Activated CD4-positive, alpha-beta T cell treated with anti-CD3 and anti-CD28 coated beads, Interleukin-2, amount 10 ng/mL, durations not matched to agents 24 days and 14 days (primary cell): Measurements from ENCODE around the gene OR52I1. TPM values are rescaled to one million over a fixed set of nuclear protein-coding genes. Genes with fewer than 3 reads are reported as not detected.

Experiments used
- DNase-seq: peaks from one replicate; pipeline ENCODE4 v3.0.0; 2022
- H3K27ac Mint-ChIP-seq: one replicate; pipeline ENCODE4 v1.8.0; 2022; ENCODE audit warnings: mild to moderate bottlenecking, mixed read lengths
- H3K27me3 Mint-ChIP-seq: one replicate; pipeline ENCODE4 v1.8.0; 2022; ENCODE audit warnings: mixed read lengths
- H3K36me3 Mint-ChIP-seq: one replicate; pipeline ENCODE4 v1.8.0; 2022; ENCODE audit warnings: low read depth, mild to moderate bottlenecking, mixed read lengths
- H3K4me1 Mint-ChIP-seq: one replicate; pipeline ENCODE4 v1.8.0; 2021; ENCODE audit warnings: mixed read lengths
- H3K4me3 Mint-ChIP-seq: one replicate; pipeline ENCODE4 v1.8.0; 2022; ENCODE audit warnings: mild to moderate bottlenecking, moderate library complexity, mixed read lengths
- H3K9me3 Mint-ChIP-seq: one replicate; pipeline ENCODE4 v1.8.0; 2021; ENCODE audit warnings: mixed read lengths
- intact Hi-C: fragments of 100-400 bp; cut with micrococcal nuclease; formaldehyde crosslinking; loops from one replicate; pipeline ENCODE4 v1.15.1; 2023
- total RNA-seq: library from RNA; stranded (reverse); gene quantifications from 2 replicates; pipeline ENCODE4 v1.2.3, GENCODE V29; 2022

The OR52I1 gene
- total RNA-seq, 1 donor from 2014 or later: not detected

DNA sequence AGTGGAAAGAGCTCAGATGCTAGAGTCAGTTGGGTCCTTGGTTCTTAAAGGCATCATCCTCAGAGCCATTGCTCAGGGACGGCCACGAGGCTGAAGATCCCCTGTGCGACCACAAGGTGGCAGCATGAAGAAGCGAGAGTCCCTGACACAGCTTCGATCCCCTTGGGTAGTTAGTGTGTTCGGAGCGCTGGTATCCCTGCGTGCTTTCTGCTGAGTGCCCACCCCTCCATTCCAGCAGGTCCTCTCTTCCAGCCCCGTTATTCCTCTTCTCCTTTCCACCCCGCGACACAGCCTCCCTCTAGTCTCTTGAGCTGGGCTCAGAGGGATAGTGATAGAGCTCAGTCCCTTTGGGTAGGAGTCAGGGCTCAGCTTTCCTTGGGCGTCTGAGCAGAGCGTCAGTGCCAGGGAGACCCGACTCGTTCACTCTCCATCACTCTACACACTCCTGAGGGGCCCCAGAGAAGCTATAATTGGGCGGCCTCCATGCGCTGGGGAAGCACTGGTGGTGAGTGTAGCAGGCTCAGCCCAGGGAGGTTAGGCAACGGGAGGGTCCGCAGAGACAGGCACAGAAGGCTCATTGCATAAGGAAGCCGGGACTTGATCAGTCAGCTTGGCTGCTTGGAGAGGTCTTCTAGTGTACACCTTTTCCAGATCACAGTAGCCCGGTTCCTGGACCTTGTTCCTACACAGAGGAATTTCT lies 43.3 kb downstream of the OR52I1 start, which contains the start of gene OR51D1:
Gene OR51D1 (plus strand): TSS at position 516 of the 700 bp plus-strand sequence. CDS start 2,314 bp downstream, outside the sequence.
- Mint-ChIP-seq H3K27ac (no peak within 1 kb of the TSS), H3K4me3 (no peak within 1 kb of the TSS), H3K36me3 (no peaks in the 10 kb centered on the region), H3K4me1 (no peaks in the 10 kb centered on the region), H3K27me3 (no peaks in the 10 kb centered on the region), H3K9me3 (no peaks in the 10 kb centered on the region)
- intact Hi-C loops: loop anchor here (1.0 to 10.0 kb wide), 4 partner anchors 148 to 1168 kb away; partner anchors contain the start of gene OR52N2
- DNase-seq: peak; percentile 90

- Mint-ChIP-seq H3K36me3 (no peaks in the 10 kb centered on the region), H3K9me3 (no peaks in the 10 kb centered on the region), H3K4me1 (no peaks in the 10 kb centered on the region), H3K27ac (no peak overlapping the region), H3K27me3 (no peaks in the 10 kb centered on the region), H3K4me3 (no peak overlapping the region)
- intact Hi-C loops: loop anchor here (1.0 to 10.0 kb wide), 4 partner anchors 147 to 1167 kb away; partner anchors contain the start of gene OR52N2
- DNase-seq: no peak
Observed at GRCh38 chr11:4637662-4638047, 43.8 kb downstream of the OR52I1 start.

GRCh38 chr11:4639931-4640330 lies 46.1 kb downstream of the OR52I1 start:
- Mint-ChIP-seq H3K27me3 (peaks cover 5% of the 10 kb centered on the region), H3K36me3 (no peaks in the 10 kb centered on the region), H3K4me1 (no peaks in the 10 kb centered on the region), H3K27ac (no peak overlapping the region), H3K4me3 (no peak overlapping the region), H3K9me3 (no peaks in the 10 kb centered on the region)
- no peak for DNase-seq
- intact Hi-C loops: loop anchor here (10.0 kb wide), 2 partner anchors 145 to 1165 kb away; partner anchors contain the start of gene OR52N2

DNA sequence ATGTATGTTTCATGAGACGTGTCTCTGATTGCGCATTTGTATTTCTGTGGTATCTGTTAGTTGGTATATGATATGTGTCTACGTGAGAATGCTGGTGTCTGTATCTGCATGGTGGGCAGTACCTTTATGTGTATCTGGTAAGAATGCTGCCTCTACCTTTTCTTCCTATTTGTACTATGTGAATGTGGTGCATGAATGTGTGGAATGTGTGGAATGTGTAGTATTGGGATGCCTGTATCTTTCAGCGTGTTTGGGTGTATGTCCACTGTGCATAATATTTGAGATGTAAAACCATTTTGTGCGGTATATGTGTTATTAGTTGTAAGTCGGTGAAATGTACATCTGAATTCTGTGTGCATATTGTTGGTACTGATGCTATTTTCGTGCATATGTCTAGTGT lies 47.7 kb downstream of the OR52I1 start:
- no peaks in the 10 kb centered on the region for H3K36me3 Mint-ChIP-seq
- intact Hi-C loops: no loop called here

GRCh38 chr11:4642043-4642442 lies 48.2 kb downstream of the OR52I1 start:
- peaks cover 7% of the 10 kb centered on the region for H3K27me3 Mint-ChIP-seq

More for the DNA sequence above, 47.7 kb downstream of the OR52I1 start:
- H3K9me3 Mint-ChIP-seq: no peaks in the 10 kb centered on the region
- H3K4me1 Mint-ChIP-seq: no peaks in the 10 kb centered on the region
- peaks cover 7% of the 10 kb centered on the region for H3K27me3 Mint-ChIP-seq
- no peak overlapping the region for H3K4me3 Mint-ChIP-seq
- DNase-seq: no peak
- no peak overlapping the region for H3K27ac Mint-ChIP-seq

GRCh38 chr11:4643076-4643475 lies 49.2 kb downstream of the OR52I1 start:
- no peak overlapping the region for H3K27ac Mint-ChIP-seq
- DNase-seq: no peak
- no peak overlapping the region for H3K4me3 Mint-ChIP-seq
- H3K9me3 Mint-ChIP-seq: no peaks in the 10 kb centered on the region
- H3K4me1 Mint-ChIP-seq: no peaks in the 10 kb centered on the region
- H3K27me3 Mint-ChIP-seq: peaks cover 7% of the 10 kb centered on the region
- intact Hi-C loops: no loop called here
- no peaks in the 10 kb centered on the region for H3K36me3 Mint-ChIP-seq

More at GRCh38 chr11:4642043-4642442, 48.2 kb downstream of the OR52I1 start:
- H3K27ac Mint-ChIP-seq: no peak overlapping the region
- H3K9me3 Mint-ChIP-seq: no peaks in the 10 kb centered on the region
- DNase-seq: no peak
- H3K4me1 Mint-ChIP-seq: no peaks in the 10 kb centered on the region
- intact Hi-C loops: no loop called here
- no peaks in the 10 kb centered on the region for H3K36me3 Mint-ChIP-seq
- H3K4me3 Mint-ChIP-seq: no peak overlapping the region

DNA sequence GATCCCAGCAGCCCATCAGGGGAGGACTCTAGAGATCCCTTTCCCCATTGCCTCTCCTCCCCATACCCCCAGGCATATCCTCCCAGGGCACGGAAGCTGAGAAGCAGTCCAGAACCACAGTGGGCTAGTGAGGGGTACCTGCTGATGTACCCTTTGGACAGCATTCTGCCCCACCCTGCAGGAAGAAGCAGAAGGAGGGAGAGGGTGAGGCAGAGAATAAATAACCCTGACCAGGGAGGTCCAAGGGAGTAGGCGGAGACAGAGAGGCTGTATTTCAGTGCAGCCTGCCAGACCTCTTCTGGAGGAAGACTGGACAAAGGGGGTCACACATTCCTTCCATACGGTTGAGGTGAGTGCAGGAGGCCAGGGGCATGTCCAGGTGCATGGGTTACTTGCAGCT lies 49.8 kb downstream of the OR52I1 start, which contains the start of gene OR51E1:
Gene OR51E1 (plus strand): TSS at position 301 of the 400 bp plus-strand sequence. CDS start 8,545 bp downstream, outside the sequence.
- Mint-ChIP-seq H3K27ac (no peak within 1 kb of the TSS), H3K4me1 (no peaks in the 10 kb centered on the region)
- intact Hi-C loops: no loop called here

GRCh38 chr11:4644233-4644632 lies 50.4 kb downstream of the OR52I1 start:
- intact Hi-C loops: no loop called here
- Mint-ChIP-seq H3K36me3 (no peaks in the 10 kb centered on the region), H3K4me1 (no peaks in the 10 kb centered on the region), H3K27ac (no peak overlapping the region), H3K9me3 (no peaks in the 10 kb centered on the region), H3K27me3 (peaks cover 9% of the 10 kb centered on the region), H3K4me3 (no peak overlapping the region)
- DNase-seq: no peak

More for the DNA sequence above, 49.8 kb downstream of the OR52I1 start, which contains the start of gene OR51E1:
- no peak within 1 kb of the TSS for H3K4me3 Mint-ChIP-seq
- DNase-seq: no peak
- no peaks in the 10 kb centered on the region for H3K36me3 Mint-ChIP-seq
- H3K9me3 Mint-ChIP-seq: no peaks in the 10 kb centered on the region
- peaks cover 7% of the 10 kb centered on the region for H3K27me3 Mint-ChIP-seq

Other genes starting within 250 kb of the OR52I1 start
- not detected in 2 replicates for gene OR52B4, start 225.7 kb upstream of the OR52I1 start, total RNA-seq
- 27.4 and 32.7 TPM in 2 replicates for gene TRIM21, start 200.3 kb upstream of the OR52I1 start, total RNA-seq
- not detected in 2 replicates for gene OR52K2, start 144.7 kb upstream of the OR52I1 start, total RNA-seq
- not detected in 2 replicates for gene OR52K1, start 111.4 kb upstream of the OR52I1 start, total RNA-seq
- not detected in 2 replicates for gene OR52M1, start 48.8 kb upstream of the OR52I1 start, total RNA-seq
- not detected in 2 replicates for gene OR52I2, start 12.3 kb upstream of the OR52I1 start, total RNA-seq
- 8.7 and 11.3 TPM in 2 replicates for gene TRIM68, start 14.2 kb downstream of the OR52I1 start, total RNA-seq
- gene OR51D1, start 43.4 kb downstream of the OR52I1 start, total RNA-seq: not detected in 2 replicates
- not detected in 2 replicates for gene OR51E1, start 49.9 kb downstream of the OR52I1 start, total RNA-seq
- not detected in 2 replicates for gene OR51E2, start 103.8 kb downstream of the OR52I1 start, total RNA-seq
- not detected in 2 replicates for gene MMP26, start 110.7 kb downstream of the OR52I1 start, total RNA-seq
- not detected in 2 replicates for gene OR51F1, start 175.9 kb downstream of the OR52I1 start, total RNA-seq
- not detected in 2 replicates for gene OR52R1, start 210.3 kb downstream of the OR52I1 start, total RNA-seq
- gene OR51F2, start 227.3 kb downstream of the OR52I1 start, total RNA-seq: not detected in 2 replicates